HG02852 (cell line): ENCODE measurements around the gene TDRD12.

Source experiments
- ATAC-seq: cut with Tn5 transposase; IDR thresholded peaks from one replicate; pipeline ENCODE4 v1.9.1; 2021; ENCODE audit warnings: mild to moderate bottlenecking, moderate library complexity; ENCODE audit not compliant: unreplicated experiment

TDRD12 gene

DNA sequence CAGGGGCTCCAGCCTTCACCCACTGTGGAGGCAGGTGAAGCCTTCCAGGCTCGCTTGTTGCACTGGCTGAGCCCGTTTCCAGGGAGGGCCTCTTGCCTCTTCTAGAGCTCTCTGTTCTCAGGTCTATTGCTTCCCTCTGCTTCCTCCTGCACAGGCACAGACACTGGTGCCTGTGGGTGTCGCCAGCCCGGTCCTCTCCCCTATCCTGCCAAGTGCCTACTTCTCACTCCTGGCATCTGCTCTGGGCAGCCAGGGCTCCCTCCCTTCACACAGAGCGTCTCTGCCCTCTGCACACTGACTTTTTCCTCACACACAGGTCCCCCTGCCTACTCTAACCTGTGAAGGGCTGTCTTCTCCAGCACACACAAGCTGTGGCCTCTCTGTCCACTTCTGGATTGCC is 89.7 kb downstream of the TDRD12 start:
- no peak for ATAC-seq

DNA sequence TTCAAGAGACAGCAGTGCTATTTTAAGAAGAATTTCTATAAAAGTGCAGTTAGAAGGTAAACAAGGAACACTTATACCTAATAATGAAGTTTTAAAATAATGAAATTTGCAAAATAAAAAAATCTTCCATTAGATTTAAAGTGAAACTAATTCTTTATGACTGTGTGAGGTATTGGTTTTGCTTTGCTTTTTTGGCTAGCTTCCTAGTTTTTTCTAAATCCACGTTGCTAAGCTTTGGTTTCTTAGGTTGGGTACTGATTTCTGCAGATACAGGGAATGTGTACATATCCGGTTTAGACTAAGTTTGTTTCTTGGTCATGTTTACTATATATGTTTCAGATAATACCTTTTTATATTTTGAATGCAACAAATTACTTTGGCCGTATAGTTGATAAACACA is 90.2 kb downstream of the TDRD12 start:
- ATAC-seq, result no peak

DNA sequence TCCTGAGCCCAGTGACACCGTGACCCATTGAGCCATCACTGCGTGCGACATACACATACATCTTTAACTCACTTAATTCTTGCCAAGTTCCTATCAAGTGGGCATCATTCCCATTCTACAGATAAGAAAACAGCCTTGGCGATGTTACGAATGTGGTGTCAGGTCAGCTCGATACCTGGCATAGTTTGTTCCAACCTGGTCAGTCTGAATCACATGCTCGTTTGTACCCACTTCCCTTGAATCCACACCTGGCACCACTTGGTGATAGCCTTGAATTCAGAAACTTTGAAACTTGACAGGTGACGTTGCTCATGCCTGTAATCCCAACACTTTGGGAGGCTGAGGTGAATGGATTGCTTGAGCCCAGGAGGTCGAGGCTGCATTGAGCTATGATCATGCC is 90.9 kb downstream of the TDRD12 start:
- ATAC-seq, result no peak

DNA sequence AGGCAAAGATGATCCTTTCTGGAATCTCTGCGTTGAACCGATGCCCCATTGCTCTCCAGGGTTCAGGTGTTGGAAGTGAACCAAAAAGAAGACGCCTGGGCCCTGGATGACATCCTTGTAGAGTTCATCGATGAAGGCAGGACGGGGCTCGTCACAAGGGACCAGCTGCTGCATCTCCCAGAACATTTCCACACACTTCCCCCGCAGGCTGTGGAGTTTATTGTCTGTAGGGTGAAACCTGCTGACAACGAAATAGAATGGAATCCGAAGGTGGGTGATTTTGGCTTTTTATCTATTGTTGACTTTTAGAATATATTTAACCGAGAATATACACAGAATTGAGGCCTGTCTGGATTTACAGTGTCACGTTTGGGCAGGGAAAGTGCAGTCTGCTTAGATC is 91.6 kb downstream of the TDRD12 start:
- no peak for ATAC-seq

DNA sequence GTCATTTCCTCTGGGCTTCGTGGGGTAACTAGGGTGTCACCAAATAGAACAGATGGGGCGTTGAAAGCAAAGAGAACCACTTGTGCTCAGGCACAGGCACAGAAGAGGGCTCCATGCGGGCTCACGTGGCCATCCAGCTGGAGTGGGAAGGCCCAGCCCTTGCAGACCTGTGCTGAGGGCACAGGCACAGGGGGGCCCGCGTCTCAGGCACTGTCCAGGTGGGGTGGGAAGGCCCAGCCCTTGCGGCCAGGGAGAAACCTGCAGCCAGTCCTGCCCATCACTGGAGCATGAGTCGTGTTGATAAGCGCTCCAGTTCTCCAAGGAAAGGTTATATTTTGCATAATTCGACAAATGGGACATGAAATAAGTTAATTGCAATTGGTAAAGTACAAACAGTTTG is 92.5 kb downstream of the TDRD12 start:
- ATAC-seq, result no peak

DNA sequence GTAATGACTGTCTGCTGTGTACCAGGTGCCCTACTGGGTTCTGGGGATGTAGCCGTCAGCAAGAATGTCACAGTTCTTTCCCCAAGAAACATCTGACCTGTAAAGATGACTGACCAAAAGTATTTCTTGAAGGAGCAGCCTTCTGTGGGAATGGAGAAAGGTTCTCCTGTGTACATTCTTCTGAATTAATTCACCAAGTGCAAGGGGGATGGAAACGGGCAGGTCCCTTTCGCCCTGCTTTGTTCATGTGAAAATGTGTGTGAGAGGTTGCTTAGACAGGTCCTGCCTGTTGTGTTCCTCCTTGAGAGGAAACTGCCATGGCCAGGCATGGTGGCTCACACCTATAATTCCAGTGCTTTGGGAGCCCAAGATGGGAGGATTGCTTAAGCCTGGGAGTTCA is 93.0 kb downstream of the TDRD12 start:
- no peak for ATAC-seq

DNA sequence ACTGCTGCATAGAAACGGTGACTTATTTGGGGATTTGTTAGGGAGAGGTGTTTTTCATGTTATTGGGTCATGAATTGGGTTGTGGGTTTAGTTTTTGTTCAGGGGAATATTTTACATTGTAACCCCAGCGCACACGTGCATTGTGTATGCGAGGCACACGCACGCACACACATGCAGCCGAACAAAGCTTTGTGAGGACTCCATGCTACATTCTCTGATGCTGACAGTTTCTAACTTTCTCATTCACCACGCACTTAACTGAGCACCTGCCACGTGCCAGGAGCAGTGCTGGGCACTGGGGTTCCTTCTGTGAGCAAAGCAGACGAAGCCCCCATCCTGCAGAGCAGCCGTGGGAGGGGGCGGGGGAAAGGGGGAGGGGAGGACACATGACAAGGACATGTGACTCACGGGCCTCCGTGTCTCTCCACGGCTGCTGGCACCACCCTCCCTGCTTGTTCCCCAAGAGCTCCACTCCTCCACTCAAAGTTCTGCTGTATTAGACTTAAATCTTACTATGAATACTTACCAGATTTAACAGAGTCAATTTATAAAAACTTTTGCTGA is 94.4 kb downstream of the TDRD12 start:
- no peak for ATAC-seq

DNA sequence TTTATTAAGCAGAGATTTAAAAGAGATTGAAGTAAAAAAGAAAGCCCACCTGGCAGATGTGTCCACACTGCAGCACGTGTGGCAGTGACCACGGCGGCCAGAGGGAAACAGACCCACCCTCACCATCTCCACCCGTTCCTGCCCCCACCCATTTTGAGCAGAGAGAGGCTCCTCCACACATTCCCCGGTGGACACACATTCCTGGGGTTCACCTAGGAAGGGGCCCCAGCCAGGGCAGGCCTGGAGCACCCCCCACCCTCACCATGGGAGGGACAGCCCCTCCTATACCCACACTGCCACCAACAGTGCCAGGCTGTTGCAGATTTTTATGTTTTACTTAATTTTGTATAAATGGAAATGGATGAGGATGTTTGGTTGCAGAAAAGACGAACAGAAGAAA is 95.1 kb downstream of the TDRD12 start:
- no peak for ATAC-seq

DNA sequence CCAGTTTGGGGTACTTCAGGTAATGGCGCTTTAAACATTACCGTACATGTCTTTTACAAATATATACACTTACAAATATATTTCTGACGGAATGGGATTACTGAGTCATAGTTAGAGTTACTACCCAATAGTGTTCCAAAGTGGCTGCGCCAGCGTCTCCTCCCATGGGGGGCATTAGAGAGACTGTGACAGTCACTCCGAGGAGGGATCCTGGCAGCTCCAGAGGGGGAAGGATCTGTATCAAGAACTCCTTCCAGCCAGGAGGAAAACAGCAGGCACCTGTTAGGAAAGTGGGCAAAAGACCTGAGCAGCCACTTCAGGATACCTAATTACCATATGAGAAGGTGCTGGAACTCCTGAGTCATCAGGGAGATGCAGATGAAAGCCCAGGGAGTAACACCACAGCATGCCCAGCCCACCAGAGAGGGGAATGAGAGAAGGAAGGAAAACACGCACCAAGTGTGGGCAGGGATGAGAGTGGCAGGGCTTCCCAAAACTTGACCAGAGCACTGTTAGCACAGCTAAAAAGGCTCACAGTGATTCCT is 97.1 kb downstream of the TDRD12 start:
- ATAC-seq, result no peak

DNA sequence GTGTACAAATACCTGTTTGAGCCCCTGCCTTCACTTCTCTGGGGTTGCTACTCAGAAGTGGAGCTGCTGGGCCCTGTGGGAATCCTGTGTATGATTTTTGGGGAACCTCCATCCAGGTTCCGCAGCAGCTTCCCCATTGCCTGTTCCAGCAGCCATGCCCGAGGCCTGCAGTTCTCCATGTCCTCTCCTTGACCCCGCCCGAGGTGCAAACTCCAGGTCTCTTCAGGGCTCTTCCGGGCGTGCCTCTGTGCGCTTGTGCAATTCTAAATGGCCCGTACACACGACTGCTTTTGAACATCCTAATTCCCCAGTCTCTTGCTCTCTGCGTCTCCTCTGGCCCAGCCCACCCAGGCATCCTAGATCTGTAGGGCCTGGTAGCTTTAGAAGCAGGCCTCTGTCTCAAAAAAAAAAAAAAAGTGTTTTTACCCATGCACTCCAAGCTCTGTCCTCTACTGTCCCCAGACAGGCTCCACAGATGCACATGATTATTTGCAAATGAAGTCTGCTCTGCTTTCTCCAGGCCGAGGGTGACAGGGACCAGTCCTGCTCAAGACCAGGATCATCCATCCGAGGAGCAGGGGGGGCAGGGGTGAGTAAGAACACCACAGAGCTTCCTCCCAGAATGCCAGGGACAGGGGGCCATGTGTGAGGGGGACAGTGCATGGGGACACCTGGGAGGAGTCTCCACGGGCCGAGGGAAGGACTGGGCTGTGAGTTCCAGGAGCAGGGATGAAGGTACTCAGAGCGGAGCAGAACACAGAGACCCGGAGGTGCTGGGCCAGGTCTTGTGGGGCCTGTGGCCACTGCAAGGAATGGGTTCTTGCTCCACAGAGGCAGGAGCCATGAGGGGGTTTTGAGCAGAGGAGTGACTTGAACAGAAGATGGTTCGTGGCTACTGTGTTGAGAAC is 98.3 kb downstream of the TDRD12 start:
- no peak for ATAC-seq

DNA sequence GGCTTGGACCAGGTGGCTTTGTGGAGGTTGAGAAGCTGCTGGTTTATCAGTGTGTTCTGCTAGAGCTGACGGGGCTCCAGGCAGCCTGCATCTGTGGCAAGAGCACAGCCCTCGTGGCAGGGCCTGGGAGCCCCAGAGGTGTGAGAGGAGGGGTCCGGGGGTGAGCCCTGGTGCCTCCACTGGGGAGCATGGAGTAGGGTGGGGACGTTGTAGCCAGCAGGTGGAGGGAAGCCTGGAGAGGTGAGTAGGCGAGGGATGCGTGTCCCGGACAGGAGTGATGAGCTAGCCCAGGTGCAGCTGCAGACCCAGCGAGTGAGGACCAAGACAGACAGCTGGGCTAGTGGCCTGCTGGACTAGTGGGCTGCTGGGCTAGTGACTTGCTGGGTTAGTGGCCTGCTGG is 99.0 kb downstream of the TDRD12 start:
- no peak for ATAC-seq

DNA sequence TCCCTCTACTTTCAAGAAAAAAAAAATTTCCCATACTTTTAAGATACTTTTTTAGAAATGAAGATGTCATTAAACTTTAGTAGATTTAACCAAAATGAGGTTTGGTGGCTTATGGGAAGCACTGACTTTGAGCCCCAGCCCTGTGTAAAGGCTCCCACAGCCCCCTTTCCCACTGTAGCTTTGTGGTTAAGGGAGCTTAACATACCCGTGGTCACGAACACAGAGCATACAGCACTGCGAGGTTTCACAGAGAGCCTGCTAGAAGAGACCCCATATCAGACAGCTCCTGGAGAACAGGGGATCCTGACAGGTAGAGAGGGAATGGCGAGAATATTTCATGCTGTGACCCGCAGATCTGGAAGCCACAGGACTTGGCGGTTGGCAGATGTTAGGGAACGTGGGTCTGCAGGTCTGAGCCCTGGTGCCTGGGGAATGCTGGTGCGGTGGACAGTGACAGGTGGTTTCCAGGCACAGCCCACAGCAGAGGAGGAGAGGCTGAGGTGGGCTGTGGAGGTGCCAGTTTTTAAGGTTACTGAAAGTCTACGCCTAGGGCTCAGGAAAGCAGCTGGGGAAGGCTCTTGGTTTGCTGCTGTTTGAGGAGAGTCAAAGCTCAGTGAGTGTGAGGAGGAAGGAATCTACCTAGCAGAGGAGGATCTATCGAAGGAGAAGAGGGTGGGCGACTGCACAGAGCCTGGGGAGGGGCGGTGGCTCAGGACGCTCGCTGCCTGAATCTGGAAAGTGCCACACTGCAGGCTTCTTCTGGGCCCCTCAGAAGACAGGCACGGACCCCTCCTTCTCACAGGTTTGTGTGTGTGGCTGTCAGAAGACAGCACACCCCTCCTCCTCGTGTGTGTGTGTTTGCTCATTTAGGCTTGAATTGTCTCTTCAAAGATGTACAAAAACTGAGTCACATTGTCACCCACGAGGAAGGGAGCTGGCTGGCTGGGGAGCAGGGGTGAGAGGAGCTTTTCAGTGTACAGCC is 100.1 kb downstream of the TDRD12 start:
- ATAC-seq, result no peak

DNA sequence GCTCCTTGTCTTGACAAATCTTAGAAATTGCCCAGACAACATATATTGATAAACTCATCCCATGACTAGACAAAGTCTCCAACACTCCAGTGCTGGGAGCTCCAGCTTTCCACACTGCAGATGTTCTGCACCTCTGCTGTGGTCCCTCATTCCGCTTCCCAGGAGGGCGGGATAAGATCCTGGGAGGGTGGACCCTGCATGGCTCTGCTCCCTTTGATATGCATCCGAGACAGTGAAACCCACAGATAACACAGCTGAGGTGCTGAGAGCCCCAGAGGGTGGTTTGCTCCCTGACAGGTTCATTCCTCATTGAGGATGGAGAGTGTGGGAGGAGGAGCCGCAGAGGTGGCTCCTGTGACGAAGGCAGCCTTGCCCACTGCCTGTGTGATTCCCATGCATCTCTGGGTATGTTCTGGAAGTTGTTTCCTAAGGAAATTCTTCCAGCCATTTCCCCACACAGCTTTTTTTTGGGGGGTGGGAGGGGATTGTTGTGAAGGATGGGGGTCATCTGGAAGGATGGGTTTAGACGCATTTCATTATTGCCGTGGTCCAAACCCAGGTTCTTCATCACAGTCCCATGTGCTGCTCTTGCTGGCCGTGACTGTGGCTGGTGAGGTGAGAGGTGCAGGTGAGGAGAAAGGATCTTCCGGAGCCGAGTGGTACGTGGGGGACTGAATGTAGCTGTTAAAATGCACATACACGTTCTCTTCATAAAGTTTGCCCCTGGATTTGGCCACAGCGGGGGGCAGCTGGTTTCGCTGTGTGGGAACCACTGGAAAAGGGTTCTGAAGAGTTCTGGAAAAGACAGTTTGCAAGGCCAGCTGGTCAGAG is 103.6 kb downstream of the TDRD12 start:
- ATAC-seq, result no peak

DNA sequence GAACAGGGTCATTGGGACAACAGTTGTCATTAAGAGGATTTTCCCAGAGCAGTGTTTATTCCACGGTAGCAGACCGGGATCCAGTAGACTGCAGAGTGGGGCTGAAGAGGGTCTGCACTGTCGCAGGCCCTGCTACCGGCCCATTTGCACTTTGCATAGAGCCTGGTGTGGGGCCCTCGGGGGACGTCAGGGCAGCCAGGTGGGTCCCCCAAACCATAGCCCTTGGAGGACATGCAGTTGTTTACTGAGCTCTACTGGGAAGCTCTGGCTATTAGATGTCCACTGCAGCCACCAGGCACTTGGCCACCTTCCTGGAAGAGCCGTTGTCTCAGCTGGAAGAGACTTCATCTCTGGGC is 104.2 kb downstream of the TDRD12 start:
- no peak for ATAC-seq

DNA sequence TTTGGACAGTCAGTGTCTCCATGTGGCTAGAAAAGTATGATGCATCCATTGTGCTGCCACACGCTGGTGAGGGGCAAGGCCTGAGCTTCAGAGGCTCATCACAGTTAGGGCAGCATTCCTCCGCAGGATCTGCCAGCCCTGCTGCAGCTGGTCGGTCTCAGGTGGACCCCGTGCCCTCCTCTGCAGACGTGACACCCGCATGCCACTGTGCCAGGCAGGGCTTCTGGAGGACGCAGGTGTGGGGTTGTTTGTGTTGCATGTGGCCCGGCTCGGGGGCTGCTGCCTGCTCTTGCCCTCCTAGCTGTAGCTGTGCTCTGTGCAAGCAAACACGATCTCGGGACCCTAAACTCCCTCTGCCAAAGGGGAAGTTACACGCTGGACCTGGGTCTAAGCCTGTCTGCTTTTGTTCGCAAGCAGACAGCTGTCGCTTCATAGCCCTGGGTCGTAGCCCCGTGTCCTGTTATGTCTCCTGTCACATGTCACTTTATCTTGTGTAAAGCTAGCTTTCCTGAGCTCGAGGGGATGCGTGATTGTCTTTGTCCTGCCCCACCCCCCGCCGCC is 104.7 kb downstream of the TDRD12 start:
- ATAC-seq, result no peak

DNA sequence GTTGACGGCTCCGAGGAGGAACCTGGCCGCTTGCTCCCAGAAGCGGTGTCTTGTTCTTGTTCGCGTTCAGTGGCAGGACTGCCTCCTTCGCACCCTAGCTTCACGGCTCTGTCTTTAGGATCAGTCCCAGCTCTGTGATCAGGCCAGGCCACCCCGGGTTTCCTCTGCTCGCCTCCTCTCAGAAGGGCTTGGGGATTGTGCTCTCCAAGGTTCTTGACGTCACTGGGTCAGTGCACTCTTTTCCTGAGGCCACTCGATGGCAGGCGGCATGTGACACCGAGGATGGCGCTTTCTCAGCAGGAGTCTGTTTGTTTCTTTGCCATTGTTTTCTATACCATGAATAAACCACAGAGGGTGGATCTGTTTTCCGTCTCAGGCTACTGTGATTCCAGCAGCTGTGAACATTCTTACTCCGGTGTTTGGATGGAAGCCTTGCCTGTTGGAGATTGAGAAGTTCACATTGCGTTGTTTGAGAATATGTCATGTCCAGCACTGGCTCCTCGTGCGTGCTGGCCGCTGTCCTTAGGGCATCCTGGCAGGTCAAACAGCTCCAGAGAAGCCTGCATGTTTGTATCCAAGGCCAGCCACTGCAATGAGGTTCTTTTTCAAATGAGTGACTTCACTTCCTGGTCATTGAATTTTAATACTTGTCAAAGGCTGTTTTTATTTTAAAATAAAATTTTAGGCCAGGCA is 105.5 kb downstream of the TDRD12 start:
- ATAC-seq, result no peak

DNA sequence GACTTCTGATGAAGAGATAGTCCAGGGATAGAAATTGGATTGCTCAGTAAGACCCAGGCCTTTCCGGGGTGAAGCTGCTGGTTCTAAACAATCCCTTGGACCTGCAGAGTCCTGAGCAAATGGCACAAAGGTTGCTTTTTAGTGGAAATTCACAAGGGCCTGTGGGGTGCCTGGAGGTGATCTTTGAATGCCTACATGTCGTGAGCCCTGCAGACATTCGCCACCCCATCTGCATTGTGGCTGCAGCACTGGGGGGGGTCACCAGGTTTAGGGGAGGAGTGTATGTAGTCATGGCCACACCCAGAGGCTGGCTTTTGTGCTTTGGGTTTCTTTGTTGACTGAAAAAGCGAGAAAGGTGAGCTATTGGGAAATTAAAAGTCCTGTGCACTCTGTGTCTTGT is 108.6 kb downstream of the TDRD12 start:
- no peak for ATAC-seq

DNA sequence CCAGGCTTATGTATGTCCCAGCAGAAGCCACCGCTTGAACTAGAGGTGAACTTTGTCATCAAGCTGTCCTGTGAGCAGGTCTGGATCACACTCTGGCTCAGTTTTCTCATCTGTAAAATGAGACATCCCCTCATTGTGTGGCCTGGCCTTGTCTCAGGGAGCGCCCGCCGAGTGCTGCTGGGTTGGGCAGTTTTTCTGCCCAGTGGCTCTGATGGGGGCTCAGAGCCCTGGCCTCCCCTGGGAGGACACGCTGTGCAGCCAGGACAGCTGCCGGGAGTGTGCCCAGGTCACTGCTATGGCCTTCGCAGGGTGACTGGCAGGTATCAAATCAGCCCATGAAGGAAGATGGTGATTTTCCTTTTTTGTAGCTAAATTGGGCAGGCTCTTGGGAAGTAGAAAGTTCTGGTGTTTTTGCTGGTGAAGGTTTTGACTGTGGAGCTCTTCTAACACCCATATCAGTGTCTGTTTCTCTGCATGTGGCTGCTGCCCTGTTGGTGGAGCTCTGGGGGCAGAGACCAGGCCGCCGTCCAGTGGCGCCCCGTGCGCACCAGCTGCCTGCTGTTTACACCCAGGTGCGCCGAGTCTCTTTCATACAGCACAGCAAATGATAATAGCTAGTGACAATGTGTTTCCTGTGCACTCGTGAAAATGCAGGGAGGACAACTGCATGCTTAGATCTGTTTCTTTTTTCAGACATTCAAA is 109.2 kb downstream of the TDRD12 start:
- no peak for ATAC-seq

DNA sequence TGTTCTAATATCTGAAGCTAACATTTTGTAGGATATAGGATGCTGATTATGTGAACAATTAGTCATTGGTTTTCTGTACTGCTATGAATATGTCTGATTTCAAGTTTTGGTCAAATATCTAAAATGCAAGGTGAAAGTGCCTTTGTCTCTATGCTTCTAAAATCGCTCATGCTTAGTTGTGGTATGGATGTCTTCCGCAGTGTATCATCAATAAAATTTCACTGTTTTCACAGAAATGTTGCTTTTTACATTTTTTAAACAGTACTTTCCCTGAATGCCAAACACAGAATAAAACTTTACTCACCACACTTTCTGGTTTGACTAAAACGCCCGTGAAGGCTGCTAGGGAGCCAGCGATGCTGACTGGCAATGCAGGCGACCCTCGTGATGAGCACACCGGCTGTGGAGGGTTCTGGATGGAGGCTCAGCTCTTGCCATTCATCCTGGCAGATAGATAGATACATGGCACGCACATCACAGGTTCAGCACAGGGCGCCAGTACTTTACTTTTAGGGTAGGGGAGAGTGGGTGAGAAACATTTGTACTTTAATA is 109.9 kb downstream of the TDRD12 start:
- ATAC-seq, result no peak
